GM19397 (cell line): ENCODE measurements around the gene FRAT2.

Source experiments
- ATAC-seq: cut with Tn5 transposase; IDR thresholded peaks from one replicate; pipeline ENCODE4 v1.9.1; 2021; ENCODE audit warnings: mild to moderate bottlenecking, moderate library complexity; ENCODE audit not compliant: unreplicated experiment

Gene FRAT2

GRCh38 chr10:97334370-97335175 lies at the start of gene FRAT2:
FRAT2 (minus strand) TSS chr10:97334729; CDS start chr10:97334572, 157 bp downstream.
- peak; percentile 84 for ATAC-seq

GRCh38 chr10:97384156-97384555 lies 49.6 kb upstream of the FRAT2 start:
- ATAC-seq = no peak

GRCh38 chr10:97383159-97383558 lies 48.6 kb upstream of the FRAT2 start:
- ATAC-seq = no peak

GRCh38 chr10:97381626-97382025 lies 47.1 kb upstream of the FRAT2 start:
- no peak for ATAC-seq

GRCh38 chr10:97380516-97380915 lies 46.0 kb upstream of the FRAT2 start:
- ATAC-seq = no peak

- ATAC-seq = no peak
Observed at GRCh38 chr10:97378933-97379921, 44.7 kb upstream of the FRAT2 start.

- ATAC-seq = no peak
Observed at GRCh38 chr10:97376413-97376812, 41.9 kb upstream of the FRAT2 start.

GRCh38 chr10:97373456-97373855 lies 38.9 kb upstream of the FRAT2 start:
- ATAC-seq = no peak

GRCh38 chr10:97372233-97372875 lies 37.8 kb upstream of the FRAT2 start:
- no peak for ATAC-seq

GRCh38 chr10:97371696-97372095 lies 37.2 kb upstream of the FRAT2 start:
- no peak for ATAC-seq

GRCh38 chr10:97367126-97367649 lies 32.7 kb upstream of the FRAT2 start:
- ATAC-seq = no peak

GRCh38 chr10:97366572-97366971 lies 32.0 kb upstream of the FRAT2 start:
- ATAC-seq = no peak

- ATAC-seq = no peak
Observed at GRCh38 chr10:97365761-97366351, 31.3 kb upstream of the FRAT2 start.

GRCh38 chr10:97363071-97363470 lies 28.5 kb upstream of the FRAT2 start:
- ATAC-seq = no peak

- ATAC-seq = no peak
Observed at GRCh38 chr10:97362310-97363033, 27.9 kb upstream of the FRAT2 start.

GRCh38 chr10:97361537-97361901 lies 27.0 kb upstream of the FRAT2 start:
- ATAC-seq = no peak

- ATAC-seq = no peak
Observed at GRCh38 chr10:97360705-97361536, 26.4 kb upstream of the FRAT2 start.

GRCh38 chr10:97358781-97359180 lies 24.3 kb upstream of the FRAT2 start:
- no peak for ATAC-seq

- no peak for ATAC-seq
Observed at GRCh38 chr10:97358349-97358748, 23.8 kb upstream of the FRAT2 start.
